ENCODE data around the gene DOK5. TPM values are rescaled to one million over a fixed set of nuclear protein-coding genes. Genes with fewer than 3 reads are reported as not detected.

Gene DOK5
- total and polyA plus RNA-seq, 2 of the 4 experiments (the other 2 are of a cell fraction): 2.8 to 3.9 TPM

- H2AK9ac ChIP-seq (replicated peaks; ENCODE audit: low read depth, low read length, poor library complexity): no peak overlapping the region
- no peak overlapping the region for H3K4me2 ChIP-seq (ENCODE audit: low read depth, low read length)
- no peak overlapping the region; the same call in 1 of the 2 replicates for H3K18ac ChIP-seq (ENCODE audit: low read depth, low read length)
- H3K36me3 ChIP-seq (ENCODE audit: control insufficient read depth, insufficient read depth, low read length): no peaks in the 10 kb centered on the region
- no peak overlapping the region for H2BK15ac ChIP-seq (ENCODE audit: low read depth, low read length)
- no peaks in the 10 kb centered on the region for H3K79me1 ChIP-seq (ENCODE audit: low read depth in 1 of 2, low read length in 2 of 2)
- peak; percentile 25 for DNase-seq
- H2AK5ac ChIP-seq (ENCODE audit: low read depth, low read length): no peak overlapping the region
- H4K5ac ChIP-seq (ENCODE audit: low read depth, low read length): no peak overlapping the region
- H3K9me3 ChIP-seq (ENCODE audit: control insufficient read depth, insufficient read depth, low read length): 0 out of 2 replicates have a peak, but pooled peaks cover 2% of the 10 kb centered on the region
- H3K56ac ChIP-seq (ENCODE audit: extremely low read depth, insufficient read depth, low read length): no peak overlapping the region
- in situ Hi-C loops (cut with MboI; ENCODE audit: low sequenced_read_pairs): no loop called here
- H2BK20ac ChIP-seq (ENCODE audit: low read depth, low read length): no peak overlapping the region
- no peak overlapping the region for H3K23ac ChIP-seq (ENCODE audit: low read depth, low read length)
- TF ChIP-seq RAD21 (IDR thresholded peaks at IDR 0.05; ENCODE audit: low read length) (no peak), MAFK (IDR thresholded peaks at IDR 0.05; ENCODE audit: low read depth, low read length) (no peak), CTCF (conservative IDR thresholded peaks at IDR 0.05; ENCODE audit: low read depth, low read length) (no peak), USF2 (IDR thresholded peaks at IDR 0.05; ENCODE audit: low read depth, low read length) (no peak)
- no peak overlapping the region for H2AFZ ChIP-seq (replicated peaks; ENCODE audit: low read length, poor library complexity)
- H3K14ac ChIP-seq (replicated peaks; ENCODE audit: low read depth, low read length): no peak overlapping the region
- no peaks in the 10 kb centered on the region for H3K27me3 ChIP-seq (ENCODE audit: control insufficient read depth, insufficient read depth, low read length)
- no peaks in the 10 kb centered on the region for H4K20me1 ChIP-seq (ENCODE audit: insufficient read depth, low read length)
- dilution Hi-C loops (cut with HindIII; ENCODE audit: low sequenced_read_pairs, unreplicated experiment): no loop called here
- intact Hi-C loops (cut with micrococcal nuclease): no loop called here
- BruUV-seq (replicated peaks): no TSS peak
- H2BK120ac ChIP-seq (ENCODE audit: low read depth, low read length): no peak overlapping the region
- H3K4me1 ChIP-seq (ENCODE audit: control insufficient read depth, insufficient read depth, low read length): no peaks in the 10 kb centered on the region; the same call in 1 of the 2 replicates
- H3K9me1 ChIP-seq (ENCODE audit: insufficient read depth, low read length): no peaks in the 10 kb centered on the region
- CTCF ChIA-PET: no interaction called here
- H3K27ac ChIP-seq (ENCODE audit: insufficient read depth, low read length): no peak overlapping the region; the same call in 1 of the 2 replicates
- H3K4me3 ChIP-seq (ENCODE audit: insufficient read depth, low read depth, low read length): no peak overlapping the region
- no peak overlapping the region for H4K8ac ChIP-seq (ENCODE audit: low read depth in 2 of 2, low read length in 2 of 2)
- no peak overlapping the region for H2BK5ac ChIP-seq (ENCODE audit: low read depth, low read length, poor library complexity, severe bottlenecking)
- no peak overlapping the region for H3K4ac ChIP-seq (ENCODE audit: low read depth, low read length)
- POLR2A ChIA-PET (ENCODE audit: unreplicated experiment): no interaction called here
- no peak overlapping the region for H3K9ac ChIP-seq (ENCODE audit: low read depth, low read length)
- peak; percentile 46 for ATAC-seq (ENCODE audit: low read depth)
- H4K91ac ChIP-seq (ENCODE audit: insufficient read depth, low read depth, low read length): no peak overlapping the region
Observed at GRCh38 chr20:54535746-54536145, 60.4 kb downstream of the DOK5 start.
